HS-5 (cell line): ENCODE measurements around the gene PCMT1.
A peak's percentile ranks its signal among the peaks of the same experiment; 100 is the strongest.
"Not testable (repeated sequence)": the region's sequence is repeated elsewhere in the genome, so short reads cannot be mapped to it uniquely, and the experiment has no call there.

Experiments used
- DNase-seq: peaks from one replicate; pipeline ENCODE4 v3.0.0-alpha.2; 2012; ENCODE audit warnings: low read depth

Gene PCMT1

GRCh38 chr6:149820506-149820905, 71.0 kb downstream of the PCMT1 start:
- no peak for DNase-seq

GRCh38 chr6:149821492-149821891, 72.0 kb downstream of the PCMT1 start:
- DNase-seq: no peak

GRCh38 chr6:149823013-149823412, 73.5 kb downstream of the PCMT1 start:
- no peak for DNase-seq

GRCh38 chr6:149825292-149825691, 75.8 kb downstream of the PCMT1 start:
- no peak for DNase-seq

DNA sequence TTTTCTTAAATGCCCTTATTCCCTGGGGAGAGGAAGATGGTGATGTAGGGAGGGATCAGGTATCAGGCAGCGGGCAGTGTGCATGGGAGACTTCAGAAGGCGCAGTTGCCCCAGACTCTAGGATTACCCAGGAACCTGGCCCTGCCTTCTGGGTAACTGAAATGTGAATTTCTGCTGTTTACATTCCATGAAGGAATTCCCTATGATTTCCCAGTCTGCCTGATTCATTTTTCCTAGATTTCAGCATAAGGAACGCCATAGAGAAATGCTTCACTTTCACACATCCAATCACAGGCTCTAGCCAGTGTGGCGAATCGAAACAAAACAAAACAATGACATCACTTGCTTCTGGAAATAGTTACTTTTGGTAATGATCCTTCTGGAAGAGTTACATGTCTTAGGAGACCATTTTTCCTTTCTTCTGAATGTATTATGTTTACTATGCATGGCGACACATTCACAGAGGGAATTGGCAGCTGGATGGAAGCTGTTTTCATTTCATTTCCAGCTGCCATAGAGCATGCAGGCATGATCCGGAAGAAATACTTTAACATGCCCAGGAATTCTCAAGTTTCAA, 81.3 kb downstream of the PCMT1 start:
- no peak for DNase-seq

DNA sequence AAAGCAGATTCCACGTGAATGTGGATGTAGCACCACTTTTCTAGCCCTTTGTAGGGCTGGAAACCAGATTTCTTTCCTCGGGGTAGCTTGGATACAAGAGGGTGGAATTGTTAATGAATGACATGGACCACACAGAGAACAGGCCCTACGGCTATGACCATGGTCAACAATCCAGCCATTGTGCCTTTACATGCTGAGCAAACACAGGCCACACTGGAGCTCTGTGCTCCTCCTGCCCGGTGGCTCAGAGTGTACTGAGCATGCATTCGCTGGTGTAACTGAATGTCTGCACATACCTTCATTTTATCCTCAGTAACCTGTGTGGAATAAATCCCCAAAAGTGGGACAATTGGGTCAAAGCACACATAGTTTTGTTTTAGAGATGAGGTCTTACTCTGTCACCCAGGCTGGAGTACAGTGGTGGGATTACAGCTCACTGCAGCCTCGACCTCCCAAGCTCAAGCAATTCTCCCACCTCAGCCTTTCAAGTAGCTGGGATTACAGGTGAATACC, 81.8 kb downstream of the PCMT1 start:
- DNase-seq: no peak

- no peak for DNase-seq
Observed at GRCh38 chr6:149833651-149834050, 84.1 kb downstream of the PCMT1 start.

GRCh38 chr6:149834513-149835481, 85.3 kb downstream of the PCMT1 start:
- DNase-seq: no peak

GRCh38 chr6:149840345-149841075, 91.0 kb downstream of the PCMT1 start:
- DNase-seq: peak; percentile 79

DNA sequence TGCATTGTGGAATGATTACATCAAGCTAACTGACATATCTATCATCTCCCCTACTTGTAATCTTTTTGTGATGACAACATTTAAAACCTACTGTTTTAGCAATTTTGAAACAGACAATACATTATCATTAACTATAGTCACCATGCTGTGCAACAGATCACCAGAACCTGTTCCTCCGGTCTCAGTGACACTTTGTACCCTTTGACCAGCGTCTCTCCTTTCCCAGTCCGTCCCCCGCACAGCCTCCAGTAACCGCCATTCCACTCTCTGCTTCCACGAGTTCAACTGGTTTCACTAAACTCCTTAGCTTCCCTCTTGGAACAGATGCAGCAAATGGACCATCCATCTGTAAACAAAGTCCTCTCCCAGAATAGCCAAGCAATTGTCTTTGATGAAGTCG, 92.8 kb downstream of the PCMT1 start:
- no peak for DNase-seq

DNA sequence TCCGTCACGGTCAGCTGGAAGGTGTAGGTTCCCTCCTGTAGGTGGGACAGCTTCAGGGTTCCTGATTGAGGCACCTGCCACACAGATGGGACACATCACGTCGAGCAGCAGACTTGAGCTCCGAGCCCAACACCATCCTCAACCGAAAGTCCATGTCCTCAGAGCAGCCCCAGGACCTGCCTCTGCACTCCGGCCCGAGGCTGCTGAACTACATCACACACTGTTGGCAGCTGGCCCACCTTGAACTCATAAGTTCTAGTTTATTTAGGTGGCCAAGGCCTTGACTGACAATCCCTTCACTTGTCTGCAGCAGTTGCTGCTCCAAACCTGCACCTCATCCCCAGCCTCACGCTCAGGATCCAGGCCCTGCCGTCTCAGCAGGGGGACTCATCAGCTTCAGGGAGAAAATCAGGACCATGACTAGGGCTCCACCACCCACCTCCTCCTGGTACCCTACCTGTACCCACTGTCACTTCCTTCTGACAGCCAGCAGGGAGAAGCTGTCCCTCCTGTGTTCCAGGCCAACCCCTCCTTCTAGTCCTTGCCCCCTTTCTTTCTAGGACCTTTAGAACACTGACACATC, 93.6 kb downstream of the PCMT1 start:
- no peak for DNase-seq

DNA sequence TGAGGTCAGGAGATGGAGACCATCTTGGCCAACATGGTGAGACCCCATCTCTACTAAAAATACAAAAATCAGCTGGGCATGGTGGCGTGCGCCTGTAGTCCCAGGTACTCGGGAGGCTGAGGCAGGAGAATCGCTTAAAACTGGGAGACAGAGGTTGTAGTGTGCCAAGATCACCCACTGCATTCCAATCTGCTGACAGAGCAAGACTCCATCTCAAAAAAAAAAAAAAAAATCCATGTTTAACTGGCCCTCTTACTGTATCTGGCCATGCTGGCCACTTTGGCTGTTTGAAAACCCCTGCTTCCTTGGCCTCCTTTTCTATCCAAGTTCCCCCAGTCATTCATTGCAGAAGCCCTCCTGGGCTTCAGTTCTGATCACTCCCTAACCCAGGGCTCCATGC, 94.5 kb downstream of the PCMT1 start:
- DNase-seq: not testable (repeated sequence)

DNA sequence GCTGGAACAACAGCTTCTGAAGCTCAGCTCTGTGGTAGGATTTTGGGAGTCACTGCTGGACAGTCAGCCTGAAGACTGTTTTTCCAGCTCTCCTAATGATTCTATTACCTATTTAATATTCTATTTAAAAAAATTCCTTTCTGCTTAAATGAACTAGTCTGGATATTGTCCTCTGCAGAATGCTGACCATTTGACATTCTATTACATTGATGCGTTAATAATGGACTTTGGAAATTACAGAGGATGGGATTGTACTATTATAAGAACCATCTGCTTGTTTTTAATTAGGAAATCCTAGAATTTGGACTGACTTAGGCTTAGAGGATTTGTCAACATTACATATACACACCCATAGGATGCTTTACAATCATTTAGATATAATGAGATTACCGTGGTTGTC, 94.9 kb downstream of the PCMT1 start:
- no peak for DNase-seq

DNA sequence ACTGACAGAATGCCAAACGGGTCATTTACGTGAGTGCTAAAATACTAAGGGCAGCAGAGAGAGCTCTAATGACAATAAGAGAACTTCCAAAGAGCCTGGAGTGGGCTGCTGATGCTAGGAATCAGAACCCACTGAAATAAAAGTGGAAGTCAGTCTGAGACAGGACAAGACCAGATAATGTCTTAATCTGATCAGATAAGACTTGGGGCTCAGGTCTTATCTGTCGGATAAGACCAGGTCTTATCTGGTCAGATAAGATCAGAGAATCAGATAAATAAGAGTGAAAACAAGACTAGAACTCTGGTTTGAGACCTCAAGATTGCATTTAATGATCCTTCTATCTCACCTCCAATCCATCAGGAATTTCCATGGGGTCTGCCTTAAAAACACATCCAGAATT, 96.0 kb downstream of the PCMT1 start:
- no peak for DNase-seq

GRCh38 chr6:149846321-149846720, 96.8 kb downstream of the PCMT1 start:
- DNase-seq: no peak

DNA sequence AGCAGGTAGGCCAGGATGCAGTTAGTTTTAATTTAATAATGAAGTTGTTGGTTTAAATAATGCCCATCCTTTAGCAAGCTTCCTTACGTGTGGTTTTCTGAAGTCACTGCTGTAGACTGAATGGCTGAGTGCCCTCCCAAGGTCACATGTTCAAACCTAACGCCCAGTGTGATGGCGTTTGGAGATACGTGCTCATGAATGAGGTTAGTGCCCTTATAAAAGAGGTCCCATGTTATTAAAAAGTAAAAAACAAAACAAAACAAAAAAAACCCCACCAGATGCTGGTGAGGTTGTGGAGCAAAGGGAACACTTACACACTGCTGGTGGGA, 98.4 kb downstream of the PCMT1 start:
- DNase-seq: no peak

DNA sequence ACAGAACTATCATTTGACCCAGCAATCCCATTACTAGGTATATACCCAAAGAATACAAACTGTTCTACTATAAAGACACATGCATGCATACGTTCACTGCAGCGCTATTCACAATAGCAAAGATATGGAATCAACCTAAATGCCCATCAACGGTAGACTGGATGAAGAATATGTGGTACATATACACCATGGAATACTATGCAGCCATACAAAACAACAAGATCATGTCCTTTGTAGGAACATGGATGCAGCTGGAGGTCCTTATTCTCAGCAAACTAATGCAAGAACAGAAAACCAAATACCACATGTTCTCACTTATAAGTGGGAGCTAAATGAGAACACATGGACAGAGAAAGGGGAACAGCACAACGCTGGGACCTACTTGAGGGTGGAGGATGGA, 98.8 kb downstream of the PCMT1 start:
- DNase-seq: not testable (repeated sequence)

DNA sequence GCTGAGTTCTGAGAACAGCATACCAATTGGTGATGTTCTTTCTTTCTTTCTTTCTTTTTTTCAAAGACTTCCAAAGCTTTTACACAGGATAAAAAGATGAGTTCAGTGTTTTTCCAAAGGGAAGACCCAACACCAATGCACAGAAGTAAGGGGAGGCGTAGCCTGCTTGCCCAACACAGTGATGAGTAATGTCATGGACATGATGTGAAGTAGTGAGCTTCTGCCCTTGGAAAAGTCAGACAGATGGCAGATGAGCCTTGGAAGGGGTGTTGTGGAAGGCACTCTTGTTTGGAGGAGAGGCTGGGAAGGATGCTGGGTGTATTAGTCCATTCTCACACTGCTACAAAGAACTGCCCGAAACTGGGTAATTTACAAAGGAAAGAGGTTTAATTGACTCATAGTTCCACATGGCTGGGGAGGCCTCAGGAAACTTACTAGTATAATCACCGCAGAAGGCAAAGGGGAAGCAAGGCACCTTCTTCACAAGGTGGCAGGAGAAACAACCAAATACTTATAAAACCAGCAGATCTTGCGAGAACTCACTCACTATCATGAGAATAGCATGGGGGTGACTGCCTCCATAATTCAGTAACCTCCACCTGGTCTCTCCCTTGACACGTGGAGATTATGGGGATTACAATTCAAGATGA, 102.0 kb downstream of the PCMT1 start:
- DNase-seq: no peak

DNA sequence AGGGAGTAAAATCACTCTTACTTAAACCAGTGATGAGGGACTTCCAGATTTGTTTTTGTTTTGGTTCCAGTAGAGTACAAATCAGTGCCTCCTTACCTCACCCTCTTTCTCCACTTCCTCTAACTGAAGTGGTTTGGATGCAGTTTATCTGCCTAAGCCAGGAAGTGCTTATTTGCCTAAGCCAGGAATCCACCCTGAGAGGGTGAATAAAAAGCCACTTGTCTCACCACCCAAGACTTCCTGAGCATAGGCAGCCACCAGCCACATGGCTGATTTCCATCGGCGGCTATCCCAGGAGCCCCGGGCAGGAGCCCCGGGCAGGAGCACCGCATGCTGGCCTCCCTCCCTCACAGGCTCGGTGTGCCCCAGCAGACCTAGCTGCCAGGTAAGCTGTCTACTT, 102.6 kb downstream of the PCMT1 start:
- no peak for DNase-seq

- DNase-seq: no peak
Observed at GRCh38 chr6:149852881-149853280, 103.3 kb downstream of the PCMT1 start.

DNA sequence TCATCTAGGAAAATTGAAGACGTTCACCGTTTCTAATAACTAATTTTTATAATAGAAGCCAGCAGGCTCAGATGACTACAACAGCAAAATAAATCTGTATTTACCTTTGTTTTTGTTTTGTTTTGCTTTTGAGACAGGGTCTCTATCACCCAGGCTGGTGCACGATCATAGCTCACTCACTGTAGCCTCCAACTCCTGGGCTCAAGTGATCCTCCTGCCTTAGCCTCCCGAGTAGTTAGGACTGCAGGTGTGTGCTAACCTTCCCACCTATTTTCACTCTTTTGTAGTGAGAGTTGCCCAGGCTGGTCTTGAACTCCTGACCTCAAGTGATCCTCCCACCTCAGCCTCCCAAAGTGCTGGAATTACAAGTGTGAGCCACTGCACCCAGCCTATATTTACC, 104.5 kb downstream of the PCMT1 start:
- not testable (repeated sequence) for DNase-seq

GRCh38 chr6:149854532-149854931, 105.0 kb downstream of the PCMT1 start:
- no peak for DNase-seq
